GM12878 (cell line): Measurements from ENCODE around the gene C1QL1. TPM values are rescaled to one million over a fixed set of nuclear protein-coding genes. Genes with fewer than 3 reads are reported as not detected.

ENCODE experiments used
- ATAC-seq: fragments of 200-7000 bp; cut with Tn5 transposase; 3 replicates; pipeline ENCODE4 v1.9.1; 2020; ENCODE audit warnings: mild to moderate bottlenecking, moderate library complexity
- BruUV-seq: library from RNA; stranded (reverse); fragments of 400-500 nt; replicated peaks from 2 replicates; lab custom pipeline; 2021; lab: Mats Ljungman, UMichigan
- CTCF ChIA-PET: fragments of 300-600 bp; sonication (Branson Sonifier 250); formaldehyde crosslinking; extraction: SDS; loops from one replicate; lab custom pipeline; 2021; ENCODE audit warnings: inconsistent platforms; lab: Yijun Ruan, JAX
- POLR2A ChIA-PET: fragments of 350-600 bp; formaldehyde crosslinking; extraction: SDS; loops from one replicate; lab custom pipeline; 2021; ENCODE audit warnings: inconsistent platforms; lab: Charles Lee
- RAD21 ChIA-PET: fragments of 300-600 bp; sonication (Branson Sonifier 250); formaldehyde crosslinking; loops from one replicate; lab custom pipeline; 2023; ENCODE audit warnings: antibody characterized with exemption; ENCODE audit not compliant: unreplicated experiment; lab: Charles Lee
- SMC1A ChIA-PET: fragments of 300-600 bp; sonication (Branson Sonifier 250); formaldehyde crosslinking; loops from one replicate; lab custom pipeline; 2023; ENCODE audit not compliant: unreplicated experiment, uncharacterized antibody; lab: Charles Lee
- DNase-seq: peaks from one replicate; pipeline ENCODE4 v3.0.0-alpha.2; 2011; ENCODE audit warnings: low read depth, low spot score
- FAIRE-seq: peaks from 3 replicates; lab custom pipeline; 2011; peaks lifted over from hg19 to GRCh38; lab: Jason Lieb, UNC
- H2AFZ ChIP-seq: 2 replicates; pipeline ENCODE4 v1.6.0; 2011; ENCODE audit warnings: low read depth, low read length, control low read depth; ENCODE audit not compliant: control insufficient read depth
- H3K27ac ChIP-seq: 2 replicates; pipeline ENCODE4 v1.5.1; 2011; ENCODE audit warnings: control low read depth; ENCODE audit not compliant: control insufficient read depth, insufficient read depth
- H3K27me3 ChIP-seq, 2 experiments: replicated peaks in 1 of 2; 2 replicates each; pipeline versions ENCODE4 v1.6.0 to v1.6.1; 2011; ENCODE audit warnings: low read length in 1 of 2; ENCODE audit not compliant: control insufficient read depth in 2 of 2, insufficient read depth in 2 of 2
- H3K36me3 ChIP-seq, 2 experiments: 2 replicates each; pipeline ENCODE4 v1.5.1; 2011; ENCODE audit warnings: low read length in 1 of 2; ENCODE audit not compliant: control insufficient read depth in 2 of 2, insufficient read depth in 2 of 2
- H3K4me1 ChIP-seq: 2 replicates; pipeline ENCODE4 v1.6.1; 2011; ENCODE audit warnings: mild to moderate bottlenecking, low read length, moderate library complexity, mixed read lengths; ENCODE audit not compliant: control insufficient read depth, insufficient read depth
- H3K4me2 ChIP-seq: 2 replicates; pipeline ENCODE4 v1.6.0; 2011; ENCODE audit warnings: control low read depth; ENCODE audit not compliant: control insufficient read depth, insufficient read depth
- H3K4me3 ChIP-seq: fragments of 200-600 bp; sonication (generic); 2 replicates; pipeline ENCODE4 v1.5.1; 2016
- H3K79me2 ChIP-seq: 2 replicates; pipeline ENCODE4 v1.6.0; 2011; ENCODE audit warnings: low read length; ENCODE audit not compliant: control insufficient read depth, insufficient read depth
- H3K9ac ChIP-seq: 2 replicates; pipeline ENCODE4 v1.8.0; 2011; ENCODE audit warnings: low read length, control low read depth, mixed read lengths; ENCODE audit not compliant: control insufficient read depth, insufficient read depth
- H3K9me3 ChIP-seq: replicated peaks from 3 replicates; pipeline ENCODE4 v1.5.1; 2011; ENCODE audit warnings: mild to moderate bottlenecking, low read length; ENCODE audit not compliant: control insufficient read depth, insufficient read depth
- H4K20me1 ChIP-seq: 2 replicates; pipeline ENCODE4 v1.6.0; 2011; ENCODE audit not compliant: control insufficient read depth, insufficient read depth
- E2F4 ChIP-seq: IDR thresholded peaks from 2 replicates; pipeline ENCODE4 v1.6.1; 2012; ENCODE audit warnings: low read depth, low read length, improper control_type of control experiment
- EED ChIP-seq: sonication (generic); IDR thresholded peaks from 2 replicates; pipeline ENCODE4 v1.6.1; 2016; ENCODE audit warnings: antibody characterized with exemption, low read depth
- FOXM1 ChIP-seq: IDR thresholded peaks from 2 replicates; pipeline ENCODE4 v1.6.1; 2012; ENCODE audit warnings: low read depth, mild to moderate bottlenecking, inconsistent platforms, low read length, moderate library complexity
- WRNIP1 ChIP-seq: IDR thresholded peaks from 2 replicates; pipeline ENCODE4 v1.6.1; 2011; ENCODE audit warnings: low read depth, low read length, improper control_type of control experiment, borderline replicate concordance
- ZBTB11 ChIP-seq: fragments of 450-650 bp; formaldehyde crosslinking; IDR thresholded peaks from 2 replicates; pipeline ENCODE4 v1.5.0; 2022; ENCODE audit warnings: mild to moderate bottlenecking, missing genetic modification characterization
- WGBS: methylation state at CpG from one replicate; pipeline ENCODE4 v1.1.6; 2016; ENCODE audit warnings: low lambda C conversion rate; ENCODE audit not compliant: insufficient replicate concordance, insufficient coverage; ENCODE audit errors: missing lambda C conversion rate; 5-methylcytosine and 5-hydroxymethylcytosine counted together
- in situ Hi-C: fragments of 300-500 bp; cut with MboI; formaldehyde crosslinking; loops from 9 replicates; pipeline ENCODE4 v1.14.3; 2018; ENCODE audit warnings: mixed read lengths
- intact Hi-C: fragments of 100-400 bp; cut with micrococcal nuclease; formaldehyde crosslinking; loops from one replicate; pipeline ENCODE4 v1.14.2; 2022; ENCODE audit not compliant: unreplicated experiment
- polyA plus RNA-seq, 11 experiments: library from polyadenylated mRNA; depleted of rRNA in 4 of 11; unstranded in 6 of 11; stranded (reverse) in 5 of 11; fragments of >200 nt; fragmentation: Nextera tagmentation in 4 of 11; fragmentation: Illumina TruSeq in 1 of 11; extraction: Ambion mirVana in 4 of 11; extraction: Trizol in 1 of 11; gene quantifications; 1 replicate in 1 of 11; 2 replicates in 10 of 11; pipeline versions ENCODE4 v1.2.1 to v1.2.3, GENCODE V29; 2011 to 2016; ENCODE audit warnings: inconsistent platforms in 2 of 11, missing spikeins in 2 of 11, low read depth in 1 of 11
- total RNA-seq, 4 experiments: library from RNA; depleted of rRNA in 3 of 4; stranded (reverse); fragments of >200 nt in 3 of 4; fragmentation: Illumina TruSeq in 1 of 4; extraction: Trizol in 1 of 4; gene quantifications; 2 replicates each; pipeline versions ENCODE4 v1.2.1 to v1.2.3, GENCODE V29; 2013 to 2021

Gene C1QL1
- total and polyA plus RNA-seq, 10 of the 15 experiments (the other 5 are each of a cell fraction or from before 2014, with no cell fraction given) = not detected

GRCh38 chr17:44919411-44919810 is 48.7 kb downstream of the C1QL1 start:
- Histone ChIP-seq H3K4me2 (no peak overlapping the region), H3K36me3 (no peaks in the 10 kb centered on the region), H3K4me1 (peaks cover 12% of the 10 kb centered on the region), H3K9me3 (no peaks in the 10 kb centered on the region), H4K20me1 (no peaks in the 10 kb centered on the region), H3K79me2 (no peaks in the 10 kb centered on the region), H3K27ac (no peak overlapping the region), H2AFZ (no peak overlapping the region), H3K9ac (no peak overlapping the region), H3K4me3 (no peak overlapping the region), H3K27me3 (peaks cover 0 to 3% of the 10 kb centered on the region in 2 experiments; a peak in 1 of 4 replicates)
- ATAC-seq (no peak; the same call in 2 of the 3 replicates), DNase-seq (no peak), FAIRE-seq (no peak)
- in situ Hi-C loops (no loop called here), intact Hi-C loops (no loop called here)
- WGBS = 46% methylated on average over 2 of the region's 2 CpGs
- CTCF ChIA-PET = interaction anchor here (1.0 to 6.9 kb wide), 28 partner anchors 9 to 278 kb away, joined by 3 to 156 read pairs (median 6); partner anchors contain the start of genes ACBD4, C1QL1, EFTUD2 and PLCD3
- POLR2A ChIA-PET = interaction anchor here (1.3 to 2.5 kb wide), 3 partner anchors 100 to 141 kb away, joined by 4 to 13 read pairs (median 10); no protein-coding TSS in a partner anchor
- RAD21 ChIA-PET = interaction anchor here (1.0 to 4.6 kb wide), 12 partner anchors 9 to 216 kb away, joined by 3 to 82 read pairs (median 6); partner anchors contain the start of genes ACBD4, C1QL1 and EFTUD2
- TF ChIP-seq ZBTB11 (CRISPR knock-in tag) (no peak), E2F4 (no peak), EED (no peak), FOXM1 (no peak), WRNIP1 (no peak)
- SMC1A ChIA-PET = interaction anchor here (0.7 to 6.5 kb wide), 14 partner anchors 9 to 179 kb away, joined by 3 to 90 read pairs (median 7); partner anchors contain the start of gene EFTUD2
- no TSS peak for BruUV-seq
